Measurements from ENCODE around the gene SS18L1.

DNA sequence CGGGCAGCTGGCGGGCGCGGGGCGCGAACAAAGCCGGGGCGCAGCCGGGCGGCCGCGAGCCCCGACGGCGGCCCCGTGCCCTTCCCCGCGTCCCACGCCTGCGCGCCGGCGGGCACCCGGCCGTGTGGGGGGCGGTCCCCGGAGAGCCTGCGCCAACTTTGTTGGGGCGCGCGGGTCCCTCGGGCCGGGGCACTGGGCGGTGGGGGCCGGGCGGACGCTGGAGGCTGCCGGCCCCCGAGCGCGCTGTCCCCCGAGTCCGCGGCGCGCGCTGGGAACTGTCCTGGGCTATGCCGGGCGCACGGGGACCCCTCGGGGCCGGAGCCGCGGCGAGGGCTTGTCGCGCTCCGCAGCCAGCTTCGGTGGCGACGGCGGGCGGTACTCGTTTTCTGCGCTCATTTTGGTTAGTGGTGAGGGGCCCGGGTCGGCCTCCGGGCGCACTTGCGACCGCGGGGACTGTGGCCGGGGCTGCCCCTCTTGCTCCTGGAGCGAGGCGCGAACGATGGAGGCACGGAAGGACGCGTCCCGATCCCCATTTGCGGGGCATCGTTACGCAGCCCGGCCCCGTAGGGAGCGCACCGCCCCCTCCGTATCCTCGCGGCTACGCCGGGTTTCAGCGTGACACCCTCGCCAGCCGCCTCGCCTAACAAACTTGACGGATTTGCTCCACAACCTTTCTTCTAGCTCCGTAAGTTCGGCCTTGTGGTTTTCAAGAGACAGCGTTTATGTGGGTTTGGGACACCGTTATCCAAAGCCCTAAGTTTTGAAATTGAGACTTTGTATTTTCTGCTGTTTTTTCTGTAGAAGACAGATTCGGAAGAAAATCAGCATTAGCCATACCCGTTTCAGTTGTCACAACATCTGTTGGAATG lies 622 bp downstream of the SS18L1 start:
- no peak for TF ChIP-seq CTCF (conservative IDR thresholded peaks at IDR 0.05 in 1 of 2, IDR thresholded peaks at IDR 0.05 in 1 of 2; ENCODE audit: low read depth in 1 of 2, low read length in 2 of 2)
- TF ChIP-seq EZH2 (IDR thresholded peaks at IDR 0.05; ENCODE audit: low read length, missing control alignments), result no peak

All from fibroblast of lung (primary cell).